ENCODE measurements around the gene BICDL2. TPM values are rescaled to one million over a fixed set of nuclear protein-coding genes. Genes with fewer than 3 reads are reported as not detected.

BICDL2 gene
- total RNA-seq, 2 donors from 2014 or later, result 132 to 357 TPM

DNA sequence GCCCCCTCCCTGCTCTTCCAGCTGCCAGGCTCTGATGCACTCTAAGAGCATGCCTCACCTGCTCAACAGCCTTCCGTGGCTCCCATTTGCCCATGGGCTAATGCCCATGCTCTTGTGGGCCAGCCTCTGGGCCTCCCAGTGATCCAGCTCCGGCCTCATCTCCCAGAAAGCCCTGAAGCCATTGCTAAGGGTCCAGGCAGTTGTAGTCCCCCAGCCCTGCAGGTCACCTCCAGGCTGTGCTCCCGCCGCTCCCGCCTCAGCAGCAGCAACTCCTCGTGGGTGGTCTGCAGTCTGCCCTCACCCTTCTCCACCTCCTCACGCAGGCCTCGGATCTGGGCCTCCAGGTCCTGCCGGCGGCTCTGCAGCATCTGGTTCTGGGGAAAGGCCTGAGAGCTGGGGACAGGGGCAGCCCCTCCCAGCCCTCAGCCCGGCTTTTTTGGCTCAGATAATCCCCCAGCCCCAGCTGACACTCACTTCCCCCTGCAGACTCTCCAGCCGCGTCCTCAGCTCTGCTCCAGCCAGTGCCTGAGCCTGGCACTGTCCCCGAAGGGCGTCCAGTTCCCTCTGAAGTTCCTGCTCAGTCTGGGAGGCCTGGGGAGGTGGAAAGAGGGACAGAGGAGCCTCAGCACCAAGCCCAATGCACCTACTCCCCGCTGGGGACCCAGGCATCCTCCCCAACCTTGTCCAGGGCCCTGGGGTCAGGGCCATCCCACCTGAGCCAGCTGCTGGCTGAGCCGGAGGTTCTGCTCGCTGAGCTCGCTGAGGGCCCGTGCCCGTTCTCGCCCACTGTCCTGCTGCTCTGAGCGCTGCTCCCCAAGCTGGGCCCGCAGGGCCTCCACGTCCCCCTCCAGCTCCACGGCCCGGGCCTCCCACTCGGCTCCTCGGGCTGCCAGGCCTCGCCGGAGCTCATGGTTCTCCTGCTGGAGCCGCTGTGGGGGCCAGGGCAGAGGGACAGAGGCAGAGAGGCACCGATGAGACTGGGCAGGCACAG is 6.2 kb downstream of the BICDL2 start:
- no peaks in the 10 kb centered on the region for H3K27me3 ChIP-seq
- TF ChIP-seq, protein P1, sequence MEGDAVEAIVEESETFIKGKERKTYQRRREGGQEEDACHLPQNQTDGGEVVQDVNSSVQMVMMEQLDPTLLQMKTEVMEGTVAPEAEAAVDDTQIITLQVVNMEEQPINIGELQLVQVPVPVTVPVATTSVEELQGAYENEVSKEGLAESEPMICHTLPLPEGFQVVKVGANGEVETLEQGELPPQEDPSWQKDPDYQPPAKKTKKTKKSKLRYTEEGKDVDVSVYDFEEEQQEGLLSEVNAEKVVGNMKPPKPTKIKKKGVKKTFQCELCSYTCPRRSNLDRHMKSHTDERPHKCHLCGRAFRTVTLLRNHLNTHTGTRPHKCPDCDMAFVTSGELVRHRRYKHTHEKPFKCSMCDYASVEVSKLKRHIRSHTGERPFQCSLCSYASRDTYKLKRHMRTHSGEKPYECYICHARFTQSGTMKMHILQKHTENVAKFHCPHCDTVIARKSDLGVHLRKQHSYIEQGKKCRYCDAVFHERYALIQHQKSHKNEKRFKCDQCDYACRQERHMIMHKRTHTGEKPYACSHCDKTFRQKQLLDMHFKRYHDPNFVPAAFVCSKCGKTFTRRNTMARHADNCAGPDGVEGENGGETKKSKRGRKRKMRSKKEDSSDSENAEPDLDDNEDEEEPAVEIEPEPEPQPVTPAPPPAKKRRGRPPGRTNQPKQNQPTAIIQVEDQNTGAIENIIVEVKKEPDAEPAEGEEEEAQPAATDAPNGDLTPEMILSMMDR (IDR thresholded peaks at IDR 0.05), result no peak
- no peak for TF ChIP-seq POLR2A (IDR thresholded peaks at IDR 0.05)
- ATAC-seq, result no peak
- peaks cover 70% of the 10 kb centered on the region for H3K4me1 ChIP-seq
- H3K4me3 ChIP-seq, result no peak overlapping the region
- no peak for DNase-seq
- H3K9me3 ChIP-seq, result no peaks in the 10 kb centered on the region
- WGBS, 2 donors, result 85 to 86% methylated on average over 11 to 33 of the region's 33 CpGs
- H3K36me3 ChIP-seq (replicated peaks in 1 of 2; ENCODE audit: insufficient read depth in 1 of 2, low read depth in 2 of 2), result peaks cover 0 to 9% of the 10 kb centered on the region in 2 donors
- peak overlapping the region in 1 of 4 donors; percentile 56 for H3K27ac ChIP-seq
- intact Hi-C loops (cut with DNase I), result no loop called here

DNA sequence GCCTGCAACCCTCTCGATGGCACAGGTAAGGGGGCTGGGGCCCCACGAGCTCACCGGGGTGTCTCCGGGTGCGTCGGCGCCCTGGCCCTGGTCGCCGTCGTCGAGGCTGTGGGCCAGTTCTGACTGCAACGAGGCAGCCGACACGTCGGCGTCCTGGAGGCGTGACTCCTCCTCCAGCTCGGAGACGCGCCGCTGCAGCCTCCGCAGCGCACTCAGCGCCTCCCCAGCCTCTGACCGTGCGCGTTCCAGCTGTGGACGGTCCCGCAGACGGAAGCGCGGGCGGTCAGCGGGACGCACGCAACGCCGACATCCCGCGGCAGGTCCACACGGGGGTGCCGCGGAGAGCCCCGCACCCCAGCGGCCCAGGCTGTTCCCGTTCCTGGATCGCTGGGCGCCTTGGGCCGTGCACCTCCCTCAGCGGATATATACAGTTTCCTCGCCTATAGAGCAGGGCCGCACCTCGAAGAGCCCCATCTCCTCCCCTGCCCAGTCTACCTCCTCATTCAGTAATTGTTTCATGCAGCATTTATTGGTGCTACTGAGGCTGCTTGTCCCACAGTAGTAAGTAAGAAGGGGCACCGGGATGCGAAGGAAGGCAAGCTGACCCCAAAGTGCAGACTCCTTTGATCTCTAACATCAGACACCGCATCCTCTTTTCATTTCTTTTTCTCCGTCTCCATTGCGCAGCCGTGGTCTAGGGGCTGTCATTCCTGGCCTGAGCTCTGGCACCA is 7.1 kb downstream of the BICDL2 start:
- Histone ChIP-seq H3K4me3 (no peak overlapping the region), H3K36me3 (replicated peaks in 1 of 2; ENCODE audit: insufficient read depth in 1 of 2, low read depth in 2 of 2) (peaks cover 0 to 9% of the 10 kb centered on the region in 2 donors), H3K27me3 (no peaks in the 10 kb centered on the region), H3K9me3 (no peaks in the 10 kb centered on the region), H3K4me1 (peaks cover 74% of the 10 kb centered on the region), H3K27ac (no peak overlapping the region)
- no peak for ATAC-seq
- TF ChIP-seq, protein P1 (IDR thresholded peaks at IDR 0.05), result no peak
- no peak for TF ChIP-seq POLR2A (IDR thresholded peaks at IDR 0.05)
- 64 to 84% methylated on average over 23 to 39 of the region's 59 CpGs for WGBS, 2 donors
- intact Hi-C loops (cut with DNase I), result no loop called here
- peak in 1 of 4 donors; percentile 24 for DNase-seq

DNA sequence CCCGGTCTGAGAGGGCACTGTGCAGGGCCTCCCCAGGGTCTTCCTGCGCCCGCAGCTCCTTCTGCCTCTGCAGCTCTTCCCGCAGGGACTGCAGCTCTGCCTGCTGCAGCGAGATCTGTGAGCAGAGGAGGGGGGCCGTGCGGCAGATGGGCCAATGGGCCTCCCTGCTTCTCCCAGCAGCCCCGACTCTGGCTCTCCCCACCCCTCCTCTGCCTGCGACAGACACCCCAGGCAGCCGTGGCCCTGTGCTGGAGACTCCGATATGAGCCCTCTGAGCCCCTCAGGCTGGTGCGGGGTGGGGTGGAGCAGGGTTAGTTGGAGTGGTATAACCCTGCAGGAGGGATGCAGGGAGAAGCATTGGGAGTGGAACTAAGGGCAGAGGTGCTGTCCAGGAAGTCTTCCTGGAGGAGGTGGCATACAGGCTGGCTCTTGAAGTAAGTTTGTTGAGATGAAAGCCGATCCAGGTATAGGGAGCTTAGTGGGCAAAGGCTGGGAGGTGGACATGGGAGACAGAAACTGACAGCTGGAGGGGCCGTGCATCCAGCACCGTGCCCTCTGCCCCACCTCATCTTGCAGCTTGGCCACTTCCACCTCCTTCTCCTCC is 7.9 kb downstream of the BICDL2 start:
- H3K27me3 ChIP-seq, result no peaks in the 10 kb centered on the region
- H3K4me3 ChIP-seq, result no peak overlapping the region
- 64 to 77% methylated on average over 13 to 15 of the region's 15 CpGs for WGBS, 2 donors

DNA sequence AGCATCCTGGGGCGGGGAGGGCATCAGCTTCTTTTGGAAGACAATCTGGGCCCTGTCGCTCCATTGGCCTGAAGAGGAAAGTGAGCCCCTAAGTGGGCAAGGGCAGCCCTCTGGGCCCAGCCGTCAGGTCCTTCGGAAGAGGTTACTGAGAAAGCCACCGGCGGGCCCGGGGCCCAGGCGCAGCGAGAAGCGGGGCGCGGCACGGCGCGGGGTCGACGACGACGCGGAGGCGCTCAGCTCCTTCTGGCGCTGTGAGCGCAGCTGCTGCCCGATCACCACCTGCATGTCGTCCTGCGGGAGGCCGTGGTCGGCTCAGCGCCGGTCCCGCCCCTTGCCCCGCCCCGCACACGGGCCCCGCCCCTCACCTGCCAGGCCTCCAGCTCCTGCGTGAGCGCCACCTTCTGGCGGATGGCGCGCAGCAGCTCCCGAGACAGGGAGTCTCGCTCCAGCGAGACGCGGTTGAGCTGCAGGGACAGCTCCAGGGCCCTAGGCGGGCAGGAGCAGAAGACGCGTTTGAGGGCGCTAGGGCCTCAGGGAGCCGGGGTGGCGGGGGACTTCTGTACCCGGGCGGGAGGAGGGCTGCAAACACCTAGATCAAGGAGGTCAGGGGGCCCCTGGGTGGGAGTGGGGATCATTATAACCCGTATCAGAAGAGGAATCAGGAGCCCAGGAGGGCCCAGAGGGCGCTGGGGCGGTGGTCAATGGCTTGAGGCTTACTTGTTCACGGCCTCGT is 8.6 kb downstream of the BICDL2 start:
- DNase-seq, result peak; percentile 92 to 95 (median 92)
- intact Hi-C loops (cut with DNase I), result no loop called here
- H3K27me3 ChIP-seq, result no peaks in the 10 kb centered on the region
- H3K27ac ChIP-seq, result peak overlapping the region; percentile 62 to 84 (median 72)
- H3K4me1 ChIP-seq, result peaks cover 71% of the 10 kb centered on the region
- no peaks in the 10 kb centered on the region for H3K9me3 ChIP-seq
- ATAC-seq, result peak; percentile 65
- WGBS, 2 donors, result 8 to 40% methylated on average over 10 to 58 of the region's 58 CpGs
- peaks cover 0 to 9% of the 10 kb centered on the region in 2 donors for H3K36me3 ChIP-seq (replicated peaks in 1 of 2; ENCODE audit: insufficient read depth in 1 of 2, low read depth in 2 of 2)
- no peak overlapping the region for H3K4me3 ChIP-seq
- TF ChIP-seq, protein P1 (IDR thresholded peaks at IDR 0.05), result peak; percentile 74 to 99 (median 90)
- TF ChIP-seq POLR2A (IDR thresholded peaks at IDR 0.05), result peak; percentile 69 to 77 (median 77)

More for the DNA sequence above, 7.9 kb downstream of the BICDL2 start:
- peak overlapping the region in 1 of 4 donors; percentile 79 for H3K27ac ChIP-seq
- intact Hi-C loops (cut with DNase I), result no loop called here
- H3K9me3 ChIP-seq, result no peaks in the 10 kb centered on the region
- no peak for ATAC-seq
- peaks cover 71% of the 10 kb centered on the region for H3K4me1 ChIP-seq
- peaks cover 0 to 9% of the 10 kb centered on the region in 2 donors for H3K36me3 ChIP-seq (replicated peaks in 1 of 2; ENCODE audit: insufficient read depth in 1 of 2, low read depth in 2 of 2)
- peak in 1 of 4 donors; percentile 23 for DNase-seq
- TF ChIP-seq, protein P1 (IDR thresholded peaks at IDR 0.05), result no peak
- no peak for TF ChIP-seq POLR2A (IDR thresholded peaks at IDR 0.05)

Measured in body of pancreas (tissue), 4 donors.